NB4 (cell line): ENCODE data around the gene EFCAB6.

Experiments
- DNase-seq: peaks from one replicate; pipeline ENCODE4 v3.0.0; 2010; ENCODE audit warnings: low read depth
- H3K4me3 ChIP-seq: one replicate; pipeline ENCODE4 v1.5.1; 2011; ENCODE audit warnings: mild to moderate bottlenecking, low read depth, low read length, moderate library complexity
- MYC ChIP-seq: IDR thresholded peaks from 2 replicates; pipeline ENCODE4 v1.6.1; 2011; ENCODE audit warnings: low read depth, low read length
- POLR2A ChIP-seq: IDR thresholded peaks from 2 replicates; pipeline ENCODE4 v1.6.1; 2011; ENCODE audit warnings: mild to moderate bottlenecking; ENCODE audit not compliant: insufficient read length; ENCODE audit errors: extremely low read depth
- TF ChIP-seq, protein P1 (sequence below): IDR thresholded peaks from 2 replicates; pipeline ENCODE4 v1.6.1; 2011; ENCODE audit warnings: low read depth, low read length
- TF ChIP-seq, protein P2 (sequence below): IDR thresholded peaks from one replicate; pipeline ENCODE4 v1.5.1; 2012; ENCODE audit warnings: low read depth, low read length

Gene EFCAB6

DNA sequence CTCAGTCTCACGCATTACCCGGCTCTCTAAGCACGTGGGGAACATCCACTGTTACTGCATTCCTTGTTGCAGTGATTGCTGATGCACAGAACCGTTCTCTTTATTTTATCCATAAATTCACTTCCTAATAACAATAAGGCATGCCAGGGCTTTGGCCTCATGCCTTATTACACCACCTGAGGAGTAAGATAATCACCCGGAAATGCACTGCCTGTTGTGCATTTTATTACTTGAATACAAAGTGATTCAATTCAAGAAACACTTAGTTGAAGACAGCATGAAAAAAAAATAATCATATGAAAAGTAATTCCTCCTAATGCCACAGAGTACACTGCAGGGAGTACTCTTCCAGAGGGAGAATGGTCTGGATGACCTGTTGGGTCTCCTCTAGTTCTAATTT, 19.2 kb downstream of the EFCAB6 start:
- H3K4me3 ChIP-seq = no peak overlapping the region
- TF ChIP-seq, protein P1, sequence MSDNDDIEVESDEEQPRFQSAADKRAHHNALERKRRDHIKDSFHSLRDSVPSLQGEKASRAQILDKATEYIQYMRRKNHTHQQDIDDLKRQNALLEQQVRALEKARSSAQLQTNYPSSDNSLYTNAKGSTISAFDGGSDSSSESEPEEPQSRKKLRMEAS = no peak
- TF ChIP-seq POLR2A (no peak), MYC (no peak)
- TF ChIP-seq, protein P2, sequence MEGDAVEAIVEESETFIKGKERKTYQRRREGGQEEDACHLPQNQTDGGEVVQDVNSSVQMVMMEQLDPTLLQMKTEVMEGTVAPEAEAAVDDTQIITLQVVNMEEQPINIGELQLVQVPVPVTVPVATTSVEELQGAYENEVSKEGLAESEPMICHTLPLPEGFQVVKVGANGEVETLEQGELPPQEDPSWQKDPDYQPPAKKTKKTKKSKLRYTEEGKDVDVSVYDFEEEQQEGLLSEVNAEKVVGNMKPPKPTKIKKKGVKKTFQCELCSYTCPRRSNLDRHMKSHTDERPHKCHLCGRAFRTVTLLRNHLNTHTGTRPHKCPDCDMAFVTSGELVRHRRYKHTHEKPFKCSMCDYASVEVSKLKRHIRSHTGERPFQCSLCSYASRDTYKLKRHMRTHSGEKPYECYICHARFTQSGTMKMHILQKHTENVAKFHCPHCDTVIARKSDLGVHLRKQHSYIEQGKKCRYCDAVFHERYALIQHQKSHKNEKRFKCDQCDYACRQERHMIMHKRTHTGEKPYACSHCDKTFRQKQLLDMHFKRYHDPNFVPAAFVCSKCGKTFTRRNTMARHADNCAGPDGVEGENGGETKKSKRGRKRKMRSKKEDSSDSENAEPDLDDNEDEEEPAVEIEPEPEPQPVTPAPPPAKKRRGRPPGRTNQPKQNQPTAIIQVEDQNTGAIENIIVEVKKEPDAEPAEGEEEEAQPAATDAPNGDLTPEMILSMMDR = no peak
- no peak for DNase-seq

DNA sequence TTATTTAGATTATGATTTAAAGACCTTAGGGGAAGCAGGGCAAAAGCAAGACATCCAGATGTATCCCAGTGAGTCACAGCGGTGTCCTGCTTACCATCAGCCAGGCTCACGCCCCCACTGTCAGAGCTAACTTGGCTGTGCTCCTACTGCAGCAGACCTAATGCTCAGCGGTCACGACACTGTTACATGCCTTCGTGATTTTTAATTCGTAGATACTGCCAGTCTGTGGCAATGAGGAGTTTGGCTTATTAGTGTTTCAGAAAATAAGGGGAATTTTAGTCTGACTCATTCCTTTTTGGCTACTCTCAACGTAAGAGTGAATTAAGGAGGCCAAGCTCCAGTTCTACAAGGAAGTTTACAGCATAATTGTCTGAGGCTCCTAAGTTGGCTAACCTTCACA, 22.7 kb downstream of the EFCAB6 start:
- TF ChIP-seq POLR2A = no peak
- TF ChIP-seq, protein P1 = no peak
- TF ChIP-seq MYC = no peak
- TF ChIP-seq, protein P2 = no peak
- no peak for DNase-seq

GRCh38 chr22:43783777-43784176, 28.3 kb downstream of the EFCAB6 start:
- H3K4me3 ChIP-seq = no peak overlapping the region
- TF ChIP-seq, protein P2 = no peak
- no peak for TF ChIP-seq MYC
- TF ChIP-seq, protein P1 = no peak
- no peak for TF ChIP-seq POLR2A
- DNase-seq = no peak

More for the DNA sequence above, 22.7 kb downstream of the EFCAB6 start:
- no peak overlapping the region for H3K4me3 ChIP-seq

DNA sequence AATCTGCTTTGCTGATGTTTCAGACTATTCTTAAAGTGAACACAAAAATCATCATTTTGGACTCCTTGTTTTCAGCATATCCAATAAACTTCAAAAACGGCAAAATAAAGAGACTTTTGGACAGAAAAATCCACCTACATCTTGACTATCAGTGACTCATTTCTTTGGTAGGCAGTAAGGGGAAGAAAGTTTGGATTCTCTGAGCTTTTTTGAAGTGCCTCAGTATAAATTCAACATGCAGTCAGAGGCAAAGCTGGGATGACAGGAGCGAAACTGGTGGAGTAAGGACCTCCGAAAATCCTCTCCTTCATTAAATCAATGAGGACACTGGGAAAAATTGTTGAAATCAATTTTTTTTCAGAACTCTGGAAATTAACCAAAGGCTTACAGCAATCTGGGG, 29.7 kb downstream of the EFCAB6 start:
- TF ChIP-seq MYC (no peak), POLR2A (no peak)
- TF ChIP-seq, protein P2 = no peak
- TF ChIP-seq, protein P1 = no peak
- DNase-seq = no peak
- no peak overlapping the region for H3K4me3 ChIP-seq

- H3K4me3 ChIP-seq = no peak overlapping the region
- no peak for DNase-seq
- no peak for TF ChIP-seq POLR2A
Observed at GRCh38 chr22:43777286-43777685, 34.8 kb downstream of the EFCAB6 start.

DNA sequence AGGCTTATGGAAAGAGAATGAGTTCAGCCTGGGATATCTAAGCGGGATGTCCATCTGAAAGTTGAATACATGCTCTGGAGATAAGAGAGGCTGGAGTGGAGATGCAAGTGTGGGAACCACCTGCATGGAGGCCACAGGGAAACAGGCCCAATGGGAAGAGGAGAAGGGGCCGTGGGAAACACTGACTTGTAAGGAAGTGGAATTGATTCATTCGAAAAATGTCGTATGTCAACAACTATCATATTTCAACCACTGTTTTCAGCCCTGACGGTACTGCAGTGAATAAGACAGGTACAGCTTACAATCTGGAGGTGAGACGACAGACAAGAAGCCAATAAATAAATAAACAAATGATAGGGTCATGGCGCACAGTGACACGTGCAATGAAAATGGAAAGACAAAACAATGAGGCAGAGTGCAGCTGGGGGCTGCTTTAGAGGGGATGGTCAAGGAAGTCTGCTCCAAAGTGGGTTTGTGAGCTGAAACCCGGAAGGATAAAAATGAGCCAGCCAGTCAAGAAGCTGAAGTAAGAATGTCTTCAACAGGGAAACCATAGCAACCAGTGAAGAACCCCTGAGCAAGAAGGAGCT, 35.9 kb downstream of the EFCAB6 start:
- no peak for DNase-seq
- TF ChIP-seq, protein P2 = no peak
- no peak for TF ChIP-seq POLR2A
- TF ChIP-seq MYC = no peak
- TF ChIP-seq, protein P1 = no peak
- H3K4me3 ChIP-seq = no peak overlapping the region
